Neuronal stem cell (in vitro differentiated cells): ENCODE measurements around the gene BRIP1.

Source experiments
- DNase-seq: peaks from one replicate; pipeline ENCODE4 v3.0.0-alpha.2; 2013; ENCODE audit warnings: low spot score
- H2AFZ ChIP-seq: one replicate; pipeline ENCODE4 v1.6.1; 2013; ENCODE audit warnings: mild to moderate bottlenecking, low read length, inconsistent platforms
- H2AK5ac ChIP-seq: 2 replicates; pipeline ENCODE4 v1.6.1; 2013; ENCODE audit warnings: low read depth, mild to moderate bottlenecking, inconsistent platforms, low read length, moderate library complexity, mixed read lengths
- H2BK120ac ChIP-seq: 2 replicates; pipeline ENCODE4 v1.6.1; 2013; ENCODE audit warnings: low read depth, mild to moderate bottlenecking, inconsistent platforms, low read length, moderate library complexity, mixed read lengths
- H2BK12ac ChIP-seq: one replicate; pipeline ENCODE4 v1.6.1; 2013; ENCODE audit warnings: low read length, inconsistent platforms
- H2BK15ac ChIP-seq: 2 replicates; pipeline ENCODE4 v1.6.1; 2013; ENCODE audit warnings: mild to moderate bottlenecking, low read length, inconsistent platforms, mixed read lengths
- H2BK5ac ChIP-seq: one replicate; pipeline ENCODE4 v1.6.1; 2013; ENCODE audit warnings: inconsistent platforms, mild to moderate bottlenecking, low read length, moderate library complexity
- H3K14ac ChIP-seq: one replicate; pipeline ENCODE4 v1.6.1; 2013; ENCODE audit warnings: low read length, inconsistent platforms
- H3K18ac ChIP-seq: 2 replicates; pipeline ENCODE4 v1.6.1; 2013; ENCODE audit warnings: low read length, inconsistent platforms
- H3K23ac ChIP-seq: 2 replicates; pipeline ENCODE4 v1.6.1; 2013; ENCODE audit warnings: low read depth, mild to moderate bottlenecking, mixed read lengths, low read length, inconsistent platforms; ENCODE audit not compliant: poor library complexity
- H3K27ac ChIP-seq: replicated peaks from 3 replicates; pipeline ENCODE4 v1.5.1; 2013; ENCODE audit warnings: low read length, inconsistent platforms
- H3K27me3 ChIP-seq, 3 experiments: 2 replicates each; pipeline ENCODE4 v1.6.1; 2013; ENCODE audit warnings: low read length in 3 of 3, mild to moderate bottlenecking in 2 of 3, inconsistent platforms in 1 of 3, low read depth in 1 of 3, mixed read lengths in 1 of 3, moderate library complexity in 1 of 3; ENCODE audit not compliant: control insufficient read depth in 3 of 3, insufficient read depth in 3 of 3
- H3K36me3 ChIP-seq, 2 donors: replicated peaks in 1 of 2; 2 replicates each; pipeline ENCODE4 v1.6.1; 2013; ENCODE audit warnings: low read length in 2 of 2; ENCODE audit not compliant: control insufficient read depth in 2 of 2, insufficient read depth in 2 of 2
- H3K4ac ChIP-seq: 2 replicates; pipeline ENCODE4 v1.6.1; 2013; ENCODE audit warnings: inconsistent platforms, mild to moderate bottlenecking, low read length, moderate library complexity
- H3K4me1 ChIP-seq, 2 donors: 1 replicate in 1 of 2; 2 replicates in 1 of 2; pipeline ENCODE4 v1.6.1; 2013; ENCODE audit warnings: low read length in 2 of 2, low read depth in 1 of 2; ENCODE audit not compliant: control insufficient read depth in 2 of 2, insufficient read depth in 1 of 2
- H3K4me2 ChIP-seq: one replicate; pipeline ENCODE4 v1.6.1; 2013; ENCODE audit warnings: mild to moderate bottlenecking, low read length, inconsistent platforms; ENCODE audit not compliant: insufficient read depth, poor library complexity, severe bottlenecking
- H3K4me3 ChIP-seq, 2 donors: 2 replicates each; pipeline ENCODE4 v1.5.1; 2013; ENCODE audit warnings: low read length in 2 of 2, mild to moderate bottlenecking in 2 of 2, inconsistent platforms in 1 of 2, moderate library complexity in 1 of 2
- H3K79me1 ChIP-seq: one replicate; pipeline ENCODE4 v1.6.1; 2013; ENCODE audit warnings: low read depth, mild to moderate bottlenecking, inconsistent platforms, low read length, moderate library complexity
- H3K9ac ChIP-seq: one replicate; pipeline ENCODE4 v1.6.1; 2013; ENCODE audit warnings: mild to moderate bottlenecking, low read depth, low read length, inconsistent platforms; ENCODE audit not compliant: poor library complexity
- H3K9me3 ChIP-seq, 2 donors: replicated peaks in 1 of 2; 2 replicates each; pipeline versions ENCODE3 to v1.6.1; 2013; ENCODE audit warnings: low read length in 2 of 2, mild to moderate bottlenecking in 2 of 2, inconsistent platforms in 1 of 2, low read depth in 1 of 2, mixed read lengths in 1 of 2, moderate library complexity in 1 of 2; ENCODE audit not compliant: control insufficient read depth in 2 of 2, insufficient read depth in 1 of 2
- H4K8ac ChIP-seq: one replicate; pipeline ENCODE4 v1.6.1; 2013; ENCODE audit warnings: low read depth, mild to moderate bottlenecking, inconsistent platforms, low read length, moderate library complexity
- H4K91ac ChIP-seq: one replicate; pipeline ENCODE4 v1.6.1; 2013; ENCODE audit warnings: low read length, low read depth, mild to moderate bottlenecking, inconsistent platforms; ENCODE audit not compliant: poor library complexity
- WGBS, 2 donors: extraction: QIAGEN DNeasy Blood & Tissue Kit; methylation state at CpG; one replicate each; pipeline ENCODE4 v1.1.7; 2013; ENCODE audit warnings: missing lambda C conversion rate in 2 of 2, mixed read lengths in 1 of 2; ENCODE audit not compliant: insufficient read length in 2 of 2, insufficient replicate concordance in 1 of 2; ENCODE audit errors: extremely low coverage in 2 of 2; 5-methylcytosine and 5-hydroxymethylcytosine counted together

The BRIP1 gene

GRCh38 chr17:61755078-61755477 lies 108.2 kb downstream of the BRIP1 start:
- H2BK5ac ChIP-seq = no peak overlapping the region

GRCh38 chr17:61754124-61754523 lies 109.2 kb downstream of the BRIP1 start:
- no CpG with 5 or more reads among the region's 1 CpG for WGBS, 2 donors
- Histone ChIP-seq H2AFZ (no peak overlapping the region), H3K9ac (no peak overlapping the region), H3K36me3 (peaks cover 5 to 96% of the 10 kb centered on the region in 2 donors), H3K18ac (no peak overlapping the region), H4K8ac (no peak overlapping the region), H2BK5ac (no peak overlapping the region), H2BK120ac (no peak overlapping the region), H3K4ac (no peak overlapping the region), H3K23ac (no peak overlapping the region), H3K9me3 (peaks cover 0 to 13% of the 10 kb centered on the region in 2 donors), H2BK12ac (no peak overlapping the region), H3K4me3 (no peak overlapping the region), H3K27ac (no peak overlapping the region), H3K4me1 (no peaks in the 10 kb centered on the region), H3K79me1 (no peaks in the 10 kb centered on the region), H2AK5ac (no peak overlapping the region), H3K4me2 (no peak overlapping the region), H2BK15ac (no peak overlapping the region), H4K91ac (no peak overlapping the region), H3K14ac (no peak overlapping the region), H3K27me3 (no peaks in the 10 kb centered on the region)
- DNase-seq = no peak

More at GRCh38 chr17:61755078-61755477, 108.2 kb downstream of the BRIP1 start:
- H3K23ac ChIP-seq = no peak overlapping the region
- H3K18ac ChIP-seq = no peak overlapping the region
- H3K14ac ChIP-seq = no peak overlapping the region
- no peak overlapping the region for H2BK15ac ChIP-seq
- H3K79me1 ChIP-seq = no peaks in the 10 kb centered on the region
- H4K91ac ChIP-seq = no peak overlapping the region
- no peak overlapping the region for H4K8ac ChIP-seq
- H3K9ac ChIP-seq = no peak overlapping the region
- no peak overlapping the region for H2AFZ ChIP-seq
- H3K27me3 ChIP-seq = no peaks in the 10 kb centered on the region
- H3K4ac ChIP-seq = no peak overlapping the region
- DNase-seq = no peak
- H2BK12ac ChIP-seq = no peak overlapping the region
- no peak overlapping the region for H3K4me3 ChIP-seq
- no peak overlapping the region for H3K4me2 ChIP-seq
- peaks cover 5 to 95% of the 10 kb centered on the region in 2 donors for H3K36me3 ChIP-seq
- H3K27ac ChIP-seq = no peak overlapping the region
- peaks cover 0 to 10% of the 10 kb centered on the region in 2 donors for H3K9me3 ChIP-seq
- no peak overlapping the region for H2AK5ac ChIP-seq
- no peak overlapping the region for H2BK120ac ChIP-seq
- H3K4me1 ChIP-seq = no peaks in the 10 kb centered on the region

GRCh38 chr17:61753696-61754095 lies 109.6 kb downstream of the BRIP1 start:
- Histone ChIP-seq H2BK15ac (no peak overlapping the region), H2AFZ (no peak overlapping the region), H3K4me1 (no peaks in the 10 kb centered on the region), H3K27ac (no peak overlapping the region), H3K4ac (no peak overlapping the region), H3K18ac (no peak overlapping the region), H2BK12ac (no peak overlapping the region), H2AK5ac (no peak overlapping the region), H3K36me3 (peaks cover 5 to 94% of the 10 kb centered on the region in 2 donors), H3K4me3 (no peak overlapping the region), H4K8ac (no peak overlapping the region), H3K79me1 (no peaks in the 10 kb centered on the region), H3K27me3 (no peaks in the 10 kb centered on the region), H2BK120ac (no peak overlapping the region), H3K14ac (no peak overlapping the region), H3K23ac (no peak overlapping the region), H3K4me2 (no peak overlapping the region), H2BK5ac (no peak overlapping the region), H4K91ac (no peak overlapping the region), H3K9me3 (peaks cover 0 to 13% of the 10 kb centered on the region in 2 donors), H3K9ac (no peak overlapping the region)
- no CpG with 5 or more reads among the region's 1 CpG for WGBS, 2 donors
- no peak for DNase-seq

- Histone ChIP-seq H2AK5ac (no peak overlapping the region), H3K9ac (no peak overlapping the region), H3K9me3 (peaks cover 0 to 32% of the 10 kb centered on the region in 2 donors), H2BK5ac (no peak overlapping the region), H3K27me3 (no peaks in the 10 kb centered on the region), H2BK120ac (no peak overlapping the region), H2BK15ac (no peak overlapping the region), H4K8ac (no peak overlapping the region), H3K4me1 (no peaks in the 10 kb centered on the region), H2AFZ (no peak overlapping the region), H3K23ac (no peak overlapping the region), H3K36me3 (peaks cover 5 to 78% of the 10 kb centered on the region in 2 donors), H3K4ac (no peak overlapping the region), H3K14ac (no peak overlapping the region), H4K91ac (no peak overlapping the region), H3K4me2 (no peak overlapping the region), H3K27ac (no peak overlapping the region), H3K79me1 (no peaks in the 10 kb centered on the region), H3K4me3 (no peak overlapping the region), H3K18ac (no peak overlapping the region), H2BK12ac (no peak overlapping the region)
- no peak for DNase-seq
- no CpG with 5 or more reads among the region's 1 CpG for WGBS, 2 donors
Observed at GRCh38 chr17:61750656-61751055, 112.7 kb downstream of the BRIP1 start.
